Left lung (tissue), 10 donors: Measurements from ENCODE around the gene TCP10L. TPM values are rescaled to one million over a fixed set of nuclear protein-coding genes. Genes with fewer than 3 reads are reported as not detected.
"Not testable (repeated sequence)": the region's sequence is repeated elsewhere in the genome, so short reads cannot be mapped to it uniquely, and the experiment has no call there.

Source experiments
- ATAC-seq: fragments of 200-7000 bp; cut with Tn5 transposase; one replicate; pipeline ENCODE4 v1.9.1; 2020; ENCODE audit warnings: moderate library complexity
- DNase-seq, 4 donors: peaks; one replicate each; pipeline ENCODE4 v3.0.0-alpha.2; 2013 to 2020
- H3K27ac ChIP-seq, 2 donors: fragments of 200-600 bp; sonication (generic) in 1 of 2; one replicate each; pipeline versions ENCODE4 v1.5.0 to v1.8.0; 2020 to 2021
- H3K27me3 ChIP-seq, 2 donors: fragments of 200-600 bp; sonication (generic) in 1 of 2; one replicate each; pipeline versions ENCODE4 v1.5.0 to v1.8.0; 2020 to 2021
- H3K36me3 ChIP-seq, 2 donors: fragments of 200-600 bp; sonication (generic) in 1 of 2; one replicate each; pipeline versions ENCODE4 v1.5.0 to v1.8.0; 2020 to 2021
- H3K4me1 ChIP-seq, 2 donors: fragments of 200-600 bp; one replicate each; pipeline ENCODE4 v1.8.0; 2021
- H3K4me3 ChIP-seq, 2 donors: fragments of 200-600 bp; sonication (generic) in 1 of 2; one replicate each; pipeline versions ENCODE4 v1.5.0 to v1.8.0; 2020 to 2021; ENCODE audit warnings: mild to moderate bottlenecking in 1 of 2
- H3K9me3 ChIP-seq, 2 donors: fragments of 200-600 bp; sonication (generic) in 1 of 2; one replicate each; pipeline versions ENCODE4 v1.5.0 to v1.8.0; 2020 to 2021
- intact Hi-C, 2 donors: fragments of 100-400 bp; cut with DNase I; formaldehyde crosslinking; loops; one replicate each; pipeline versions ENCODE4 v1.11.2 to v1.14.2; 2022
- polyA plus RNA-seq, 6 donors: library from polyadenylated mRNA; unstranded; fragments of 120-200 nt; gene quantifications; one replicate each; pipeline ENCODE4 v1.2.1, GENCODE V29; 2013; ENCODE audit not compliant: insufficient read length in 6 of 6
- total RNA-seq, 2 donors: library from RNA; stranded (reverse); fragmentation: NEBNext Ultra II Directional; extraction: Animal tissue kit (Norgen Biotek cat#: 25700); gene quantifications; one replicate each; pipeline ENCODE4 v1.2.1, GENCODE V29; 2021
- TF ChIP-seq, protein P1 (sequence below), 2 donors: fragments of 200-600 bp; sonication (generic) in 1 of 2; IDR thresholded peaks; one replicate each; pipeline versions ENCODE4 v1.5.0 to v1.8.0; 2021; ENCODE audit warnings: antibody characterized with exemption in 2 of 2
- donor health status: DM: no; HTN: yes; CAD: no.
- donor health status: DM: no; HTN: no; CAD: no.

TCP10L gene
- total and polyA plus RNA-seq, 8 donors = 0.43 to 1.5 (median 0.69) TPM

- DNase-seq (no peak), ATAC-seq (no peak)
- H3K27me3 ChIP-seq = no peaks in the 10 kb centered on the region
- H3K4me3 ChIP-seq = no peak overlapping the region
- H3K27ac ChIP-seq = no peak overlapping the region
- intact Hi-C loops = no loop called here
- TF ChIP-seq, protein P1, sequence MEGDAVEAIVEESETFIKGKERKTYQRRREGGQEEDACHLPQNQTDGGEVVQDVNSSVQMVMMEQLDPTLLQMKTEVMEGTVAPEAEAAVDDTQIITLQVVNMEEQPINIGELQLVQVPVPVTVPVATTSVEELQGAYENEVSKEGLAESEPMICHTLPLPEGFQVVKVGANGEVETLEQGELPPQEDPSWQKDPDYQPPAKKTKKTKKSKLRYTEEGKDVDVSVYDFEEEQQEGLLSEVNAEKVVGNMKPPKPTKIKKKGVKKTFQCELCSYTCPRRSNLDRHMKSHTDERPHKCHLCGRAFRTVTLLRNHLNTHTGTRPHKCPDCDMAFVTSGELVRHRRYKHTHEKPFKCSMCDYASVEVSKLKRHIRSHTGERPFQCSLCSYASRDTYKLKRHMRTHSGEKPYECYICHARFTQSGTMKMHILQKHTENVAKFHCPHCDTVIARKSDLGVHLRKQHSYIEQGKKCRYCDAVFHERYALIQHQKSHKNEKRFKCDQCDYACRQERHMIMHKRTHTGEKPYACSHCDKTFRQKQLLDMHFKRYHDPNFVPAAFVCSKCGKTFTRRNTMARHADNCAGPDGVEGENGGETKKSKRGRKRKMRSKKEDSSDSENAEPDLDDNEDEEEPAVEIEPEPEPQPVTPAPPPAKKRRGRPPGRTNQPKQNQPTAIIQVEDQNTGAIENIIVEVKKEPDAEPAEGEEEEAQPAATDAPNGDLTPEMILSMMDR (IDR thresholded peaks at IDR 0.05) = no peak
- no peaks in the 10 kb centered on the region for H3K36me3 ChIP-seq
- no peaks in the 10 kb centered on the region for H3K9me3 ChIP-seq
- no peaks in the 10 kb centered on the region for H3K4me1 ChIP-seq
Observed at GRCh38 chr21:32535612-32536011, 49.7 kb downstream of the TCP10L start.

DNA sequence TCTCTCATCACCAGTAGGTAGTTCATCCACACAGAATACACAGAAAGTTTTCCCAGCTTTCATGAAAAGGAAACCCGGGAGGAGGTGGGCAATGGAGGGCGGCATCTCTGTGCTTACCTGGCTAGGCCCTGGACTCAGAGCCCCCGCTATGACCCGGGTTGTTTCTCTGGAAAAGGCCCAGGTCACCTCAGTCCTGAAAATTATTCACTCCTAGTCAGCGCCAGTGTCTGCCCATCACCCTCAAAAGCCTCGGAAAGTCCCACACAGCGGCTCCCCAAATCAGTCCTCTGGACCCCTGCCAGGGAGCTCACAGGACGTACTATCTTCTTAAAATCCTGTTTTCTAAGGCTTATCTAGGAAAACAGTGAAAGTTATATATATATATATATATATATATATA is 51.2 kb downstream of the TCP10L start:
- Histone ChIP-seq H3K4me3 (no peak overlapping the region), H3K36me3 (no peaks in the 10 kb centered on the region), H3K27ac (no peak overlapping the region), H3K9me3 (no peaks in the 10 kb centered on the region), H3K27me3 (no peaks in the 10 kb centered on the region), H3K4me1 (no peaks in the 10 kb centered on the region)
- DNase-seq = no peak
- no peak for ATAC-seq
- intact Hi-C loops = no loop called here
- TF ChIP-seq, protein P1 (IDR thresholded peaks at IDR 0.05) = no peak

- ATAC-seq = no peak
- no peaks in the 10 kb centered on the region for H3K4me1 ChIP-seq
- no peak overlapping the region for H3K27ac ChIP-seq
- H3K9me3 ChIP-seq = no peaks in the 10 kb centered on the region
- intact Hi-C loops = no loop called here
- DNase-seq = no peak
- no peaks in the 10 kb centered on the region for H3K27me3 ChIP-seq
- H3K4me3 ChIP-seq = no peak overlapping the region
- TF ChIP-seq, protein P1 (IDR thresholded peaks at IDR 0.05) = no peak
- H3K36me3 ChIP-seq = no peaks in the 10 kb centered on the region
Observed at GRCh38 chr21:32533611-32534010, 51.7 kb downstream of the TCP10L start.

DNA sequence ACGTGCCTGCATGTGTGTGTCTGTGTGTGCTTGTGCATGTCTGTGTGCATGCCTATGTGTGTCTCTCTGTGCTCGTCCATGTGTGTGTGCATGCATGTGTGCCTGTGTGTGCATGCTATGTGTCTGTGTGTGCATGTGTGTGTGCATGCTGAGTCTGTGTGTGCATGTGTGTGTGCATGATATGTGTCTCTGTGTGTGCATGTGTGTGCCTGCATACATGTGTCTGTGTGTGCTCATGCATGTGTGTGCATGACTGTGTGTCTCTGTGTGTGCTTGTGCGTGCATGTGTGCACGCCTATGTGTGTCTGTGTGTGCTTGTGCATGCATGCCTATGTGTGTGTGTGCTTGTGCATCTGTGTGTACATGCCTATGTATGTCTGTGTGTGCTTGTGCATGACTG is 52.3 kb downstream of the TCP10L start:
- intact Hi-C loops = no loop called here
- H3K4me3 ChIP-seq = no peak overlapping the region
- ATAC-seq = no peak
- H3K4me1 ChIP-seq = no peaks in the 10 kb centered on the region
- H3K36me3 ChIP-seq = no peaks in the 10 kb centered on the region
- H3K9me3 ChIP-seq = no peaks in the 10 kb centered on the region
- DNase-seq = no peak
- H3K27ac ChIP-seq = no peak overlapping the region
- TF ChIP-seq, protein P1 (IDR thresholded peaks at IDR 0.05) = no peak
- no peaks in the 10 kb centered on the region for H3K27me3 ChIP-seq

- Histone ChIP-seq H3K36me3 (no peaks in the 10 kb centered on the region), H3K27me3 (no peaks in the 10 kb centered on the region), H3K4me3 (no peak overlapping the region), H3K9me3 (no peaks in the 10 kb centered on the region), H3K27ac (no peak overlapping the region), H3K4me1 (no peaks in the 10 kb centered on the region)
- DNase-seq = no peak
- intact Hi-C loops = no loop called here
- TF ChIP-seq, protein P1 (IDR thresholded peaks at IDR 0.05) = no peak
- ATAC-seq = no peak
Observed at GRCh38 chr21:32532636-32533035, 52.7 kb downstream of the TCP10L start.

DNA sequence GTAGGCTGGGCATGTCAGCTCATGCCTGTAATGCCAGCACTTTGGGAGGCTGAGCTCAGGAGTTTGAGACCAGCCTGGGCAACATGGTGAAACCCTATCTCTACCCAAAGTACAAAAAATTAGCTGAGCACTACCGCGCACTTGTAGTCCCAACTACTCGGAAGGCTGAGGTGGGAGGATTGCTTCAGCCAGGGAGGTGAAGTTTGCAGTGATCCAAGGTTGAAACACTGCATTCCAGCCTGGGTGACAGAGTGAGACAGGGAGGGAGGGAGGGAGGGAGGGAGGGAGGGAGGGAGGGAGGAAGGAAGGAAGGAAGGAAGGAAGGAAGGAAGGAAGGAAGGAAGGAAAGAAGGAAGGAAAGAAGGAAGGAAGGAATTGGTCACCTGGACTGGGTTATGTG is 53.8 kb downstream of the TCP10L start:
- ATAC-seq, intact Hi-C loops, H3K27me3 ChIP-seq: not testable (repeated sequence)

DNA sequence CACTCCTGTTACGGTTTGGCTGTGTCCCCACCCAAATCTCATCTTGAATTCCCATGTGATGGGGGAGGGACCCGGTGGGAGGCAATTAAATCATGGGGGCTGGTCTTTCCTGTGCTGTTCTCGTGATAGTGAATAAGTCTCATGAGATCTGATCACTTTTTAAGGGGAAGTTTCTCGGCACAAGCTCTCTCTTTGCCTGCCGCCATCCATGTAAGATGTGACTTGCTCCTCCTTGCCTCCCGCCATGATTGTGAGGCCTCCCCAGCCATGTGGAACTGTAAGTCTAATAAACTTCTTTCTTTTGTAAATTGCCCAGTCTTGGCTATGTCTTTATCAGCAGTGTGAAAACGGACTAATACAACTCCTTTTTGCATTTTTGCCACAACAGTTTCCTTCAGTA is 54.5 kb downstream of the TCP10L start:
- intact Hi-C loops, ATAC-seq, DNase-seq, H3K36me3 ChIP-seq, H3K27ac ChIP-seq, H3K4me3 ChIP-seq, H3K27me3 ChIP-seq, H3K9me3 ChIP-seq, H3K4me1 ChIP-seq: not testable (repeated sequence)

More for the DNA sequence above, 53.8 kb downstream of the TCP10L start:
- H3K36me3 ChIP-seq, H3K4me1 ChIP-seq, H3K9me3 ChIP-seq, H3K27ac ChIP-seq, H3K4me3 ChIP-seq, DNase-seq: not testable (repeated sequence)
